H1 (cell line): Measurements from ENCODE around the gene PELI2. TPM values are rescaled to one million over a fixed set of nuclear protein-coding genes. Genes with fewer than 3 reads are reported as not detected.

Experiments
- CEBPB ChIP-seq: IDR thresholded peaks from 2 replicates; pipeline ENCODE4 v1.6.1; 2012; ENCODE audit warnings: low read depth, low read length
- GABPA ChIP-seq: IDR thresholded peaks from 2 replicates; pipeline ENCODE4 v1.6.1; 2011; ENCODE audit warnings: mild to moderate bottlenecking, low read length, moderate library complexity, borderline replicate concordance; ENCODE audit not compliant: insufficient read depth
- JUN ChIP-seq: IDR thresholded peaks from 2 replicates; pipeline ENCODE4 v1.6.1; 2011; ENCODE audit warnings: low read depth, mild to moderate bottlenecking, improper control_type of control experiment, low read length
- KDM1A ChIP-seq: fragments of 200-600, 300-600 bp; sonication (generic); IDR thresholded peaks from 2 replicates; pipeline ENCODE4 v1.7.1; 2016; ENCODE audit warnings: mild to moderate bottlenecking, low read length, borderline replicate concordance
- RAD21 ChIP-seq, 2 experiments: IDR thresholded peaks in 1 of 2; conservative IDR thresholded peaks in 1 of 2; 2 replicates each; pipeline ENCODE4 v1.6.1; 2011; ENCODE audit warnings: low read depth in 2 of 2, low read length in 2 of 2, improper control_type of control experiment in 1 of 2, inconsistent platforms in 1 of 2, mild to moderate bottlenecking in 1 of 2, moderate library complexity in 1 of 2
- polyA plus RNA-seq, 7 experiments: library from polyadenylated mRNA; depleted of rRNA in 3 of 7; stranded (reverse) in 5 of 7; unstranded in 2 of 7; fragments of >200 nt in 5 of 7; fragments of 200-250 nt in 2 of 7; gene quantifications; 1 replicate in 5 of 7; 2 replicates in 1 of 7; 4 replicates in 1 of 7; pipeline versions ENCODE4 v1.2.1 to v1.2.3, GENCODE V29; 2011 to 2013; ENCODE audit warnings: missing spikeins in 2 of 7, mixed read lengths in 2 of 7
- total RNA-seq: library from RNA; stranded (reverse); fragmentation: NEBNext Ultra II Directional; extraction: Animal tissue kit (Norgen Biotek cat#: 25700); gene quantifications from 2 replicates; pipeline ENCODE4 v1.2.1, GENCODE V29; 2021

Gene PELI2
- total and polyA plus RNA-seq, 2 of the 8 experiments (the other 6 are each of a cell fraction or from before 2014, with no cell fraction given): 14.6 to 25.7 TPM

DNA sequence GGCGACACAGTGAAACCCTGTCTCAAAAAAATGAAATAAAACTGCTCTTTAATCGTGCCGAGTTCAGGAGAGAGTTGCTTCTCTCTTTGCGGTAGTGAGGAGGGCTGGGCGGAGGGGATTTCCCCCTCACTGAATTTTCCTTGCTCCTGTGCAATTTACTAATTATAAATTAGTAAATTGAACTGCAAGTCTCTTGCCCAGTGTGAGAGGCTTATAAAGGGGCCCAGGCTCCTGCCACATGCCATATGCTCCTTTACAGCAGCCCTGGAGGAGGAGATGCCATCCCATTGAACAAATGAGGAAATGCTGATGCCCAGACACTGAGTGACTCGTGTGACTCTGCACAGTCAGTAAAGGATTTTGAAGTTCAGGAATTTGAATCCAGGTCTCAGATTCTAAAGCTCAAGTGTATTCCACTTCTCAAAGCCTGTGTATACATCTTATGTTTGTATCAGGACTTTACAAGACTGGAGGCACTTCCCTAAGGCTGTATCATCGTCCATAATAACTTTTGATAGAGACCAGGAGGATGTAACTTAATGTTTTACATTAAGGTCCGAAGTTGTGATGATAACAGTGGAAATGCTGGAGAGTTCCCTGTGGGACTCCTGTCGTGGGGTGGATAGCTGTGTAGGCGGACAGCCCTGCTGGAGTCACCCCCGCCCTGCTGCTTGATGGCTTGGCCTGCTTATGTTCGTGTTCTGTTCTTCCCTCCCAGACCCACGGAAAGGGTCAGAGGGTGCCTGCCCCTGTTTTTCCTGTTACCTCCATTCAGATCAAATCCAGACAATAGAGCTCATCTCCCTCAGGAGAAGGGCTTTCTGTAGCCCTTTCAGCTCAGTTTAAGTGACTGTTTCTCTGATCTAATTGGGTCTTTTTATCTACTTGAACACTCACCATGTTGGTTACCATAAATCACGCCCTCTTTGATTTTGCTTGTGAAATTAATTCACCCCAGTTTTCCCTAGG, 13.9 kb downstream of the PELI2 start (continued):
- no peak for TF ChIP-seq KDM1A
- TF ChIP-seq CEBPB: no peak
- no peak for TF ChIP-seq JUN
- no peak for TF ChIP-seq GABPA
- TF ChIP-seq RAD21 (IDR thresholded peaks at IDR 0.05 in 1 of 2, conservative IDR thresholded peaks at IDR 0.05 in 1 of 2; ENCODE audit: low read depth in 2 of 2, low read length in 2 of 2): no peak
